K562 (cell line): ENCODE data around the gene ARHGEF10L. TPM values are rescaled to one million over a fixed set of nuclear protein-coding genes. Genes with fewer than 3 reads are reported as not detected.

Experiments used
- ARID1B ChIP-seq: fragments of 450-650 bp; IDR thresholded peaks from 2 replicates; pipeline ENCODE4 v1.6.1; 2016; ENCODE audit warnings: antibody characterized with exemption, mild to moderate bottlenecking, inconsistent platforms
- EP400 ChIP-seq: fragments of 450-650 bp; IDR thresholded peaks from 2 replicates; pipeline ENCODE4 v1.6.1; 2017; ENCODE audit warnings: antibody characterized with exemption, mild to moderate bottlenecking, moderate library complexity
- ETV1 ChIP-seq: fragments of 450-650 bp; conservative IDR thresholded peaks from 2 replicates; pipeline ENCODE4 v1.6.1; 2016; ENCODE audit warnings: missing genetic modification characterization, control low read depth, low read depth, missing compliant biosample characterization
- ETV6 ChIP-seq, 3 experiments: fragments of 150-350 bp in 1 of 3; sonication (generic) in 1 of 3; formaldehyde crosslinking in 1 of 3; IDR thresholded peaks; 2 replicates each; pipeline versions ENCODE4 v1.6.1 to v1.8.0; 2014 to 2022; ENCODE audit warnings: borderline replicate concordance in 2 of 3, low read depth in 2 of 3, antibody characterized with exemption in 1 of 3, low read length in 1 of 3, mild to moderate bottlenecking in 1 of 3, missing genetic modification reagents in 1 of 3
- FOXA1 ChIP-seq: fragments of 450-650 bp; IDR thresholded peaks from 2 replicates; pipeline ENCODE4 v1.6.1; 2016; ENCODE audit warnings: mild to moderate bottlenecking, borderline replicate concordance
- HES1 ChIP-seq: fragments of 450-650 bp; IDR thresholded peaks from 2 replicates; pipeline ENCODE4 v1.6.1; 2016; ENCODE audit warnings: low read depth, mild to moderate bottlenecking, moderate library complexity
- MAFG ChIP-seq: fragments of 450-650 bp; conservative IDR thresholded peaks from 2 replicates; pipeline ENCODE4 v1.6.1; 2016; ENCODE audit warnings: missing genetic modification characterization, missing compliant biosample characterization
- MIER1 ChIP-seq: fragments of 450-650 bp; IDR thresholded peaks from 2 replicates; pipeline ENCODE4 v1.6.1; 2016; ENCODE audit warnings: antibody characterized with exemption, mild to moderate bottlenecking, low read depth
- MXD1 ChIP-seq: fragments of 250-450 bp; sonication (Bioruptor Pico); IDR thresholded peaks from 2 replicates; pipeline ENCODE4 v1.8.0; 2021; ENCODE audit warnings: borderline replicate concordance, mild to moderate bottlenecking, moderate library complexity; ENCODE audit not compliant: poor library complexity, severe bottlenecking
- PTBP1 ChIP-seq: fragments of 200-400 bp; formaldehyde crosslinking; IDR thresholded peaks from 2 replicates; pipeline ENCODE4 v1.6.1; 2017; ENCODE audit warnings: low read depth, low read length
- TBP ChIP-seq: optimal IDR thresholded peaks from 2 replicates; pipeline ENCODE3; 2011; ENCODE audit warnings: low read depth, low read length, improper control_type of control experiment
- ZKSCAN1 ChIP-seq: fragments of 150-350 bp; IDR thresholded peaks from 2 replicates; pipeline ENCODE4 v1.6.1; 2016; ENCODE audit warnings: low read depth, low read length
- ZNF384 ChIP-seq: IDR thresholded peaks from 2 replicates; pipeline ENCODE4 v1.6.1; 2012; ENCODE audit warnings: low read depth, low read length, improper control_type of control experiment
- ZNF436 ChIP-seq: fragments of 250-450, 450-650 bp; sonication (Bioruptor Pico); formaldehyde crosslinking; IDR thresholded peaks from 2 replicates; pipeline ENCODE4 v1.7.0; 2020; ENCODE audit warnings: mild to moderate bottlenecking
- ZZZ3 ChIP-seq: fragments of 450-650 bp; IDR thresholded peaks from 2 replicates; pipeline ENCODE4 v1.6.1; 2016; ENCODE audit warnings: antibody characterized with exemption, mild to moderate bottlenecking, moderate library complexity
- polyA plus RNA-seq, 8 experiments: library from polyadenylated mRNA; depleted of rRNA in 4 of 8; stranded (reverse) in 5 of 8; unstranded in 3 of 8; fragments of >200 nt; fragmentation: Nextera tagmentation in 2 of 8; fragmentation: Illumina TruSeq in 1 of 8; extraction: Ambion mirVana in 2 of 8; extraction: Trizol in 1 of 8; gene quantifications; 2 replicates each; pipeline versions ENCODE4 v1.2.1 to v1.2.3, GENCODE V29; 2011 to 2014; ENCODE audit warnings: inconsistent platforms in 1 of 8, missing spikeins in 1 of 8
- total RNA-seq, 7 experiments: library from RNA; depleted of rRNA in 6 of 7; stranded (reverse); fragments of >200 nt in 6 of 7; fragmentation: Illumina TruSeq in 2 of 7; extraction: Trizol in 2 of 7; gene quantifications; 2 replicates each; pipeline versions ENCODE4 v1.2.1 to v1.2.3, GENCODE V29; 2011 to 2021; ENCODE audit warnings: low replicate concordance in 1 of 7
- TF ChIP-seq, protein P1 (sequence below): sonication (generic); formaldehyde crosslinking; IDR thresholded peaks from 2 replicates; pipeline ENCODE4 v1.8.0; 2022; ENCODE audit warnings: mild to moderate bottlenecking, missing genetic modification reagents
- TF ChIP-seq, protein P2 (sequence below): IDR thresholded peaks from 2 replicates; pipeline ENCODE4 v1.6.1; 2014; ENCODE audit warnings: antibody characterized with exemption
- TF ChIP-seq, protein P3 (sequence below): fragments of 450-650 bp; IDR thresholded peaks from 2 replicates; pipeline ENCODE4 v1.6.1; 2016; ENCODE audit warnings: mild to moderate bottlenecking

The ARHGEF10L gene
- total and polyA plus RNA-seq, 9 of the 15 experiments (the other 6 are each of a cell fraction or from before 2014, with no cell fraction given), result 0.09 to 0.13 TPM; not detected in 7

- TF ChIP-seq, protein P1, sequence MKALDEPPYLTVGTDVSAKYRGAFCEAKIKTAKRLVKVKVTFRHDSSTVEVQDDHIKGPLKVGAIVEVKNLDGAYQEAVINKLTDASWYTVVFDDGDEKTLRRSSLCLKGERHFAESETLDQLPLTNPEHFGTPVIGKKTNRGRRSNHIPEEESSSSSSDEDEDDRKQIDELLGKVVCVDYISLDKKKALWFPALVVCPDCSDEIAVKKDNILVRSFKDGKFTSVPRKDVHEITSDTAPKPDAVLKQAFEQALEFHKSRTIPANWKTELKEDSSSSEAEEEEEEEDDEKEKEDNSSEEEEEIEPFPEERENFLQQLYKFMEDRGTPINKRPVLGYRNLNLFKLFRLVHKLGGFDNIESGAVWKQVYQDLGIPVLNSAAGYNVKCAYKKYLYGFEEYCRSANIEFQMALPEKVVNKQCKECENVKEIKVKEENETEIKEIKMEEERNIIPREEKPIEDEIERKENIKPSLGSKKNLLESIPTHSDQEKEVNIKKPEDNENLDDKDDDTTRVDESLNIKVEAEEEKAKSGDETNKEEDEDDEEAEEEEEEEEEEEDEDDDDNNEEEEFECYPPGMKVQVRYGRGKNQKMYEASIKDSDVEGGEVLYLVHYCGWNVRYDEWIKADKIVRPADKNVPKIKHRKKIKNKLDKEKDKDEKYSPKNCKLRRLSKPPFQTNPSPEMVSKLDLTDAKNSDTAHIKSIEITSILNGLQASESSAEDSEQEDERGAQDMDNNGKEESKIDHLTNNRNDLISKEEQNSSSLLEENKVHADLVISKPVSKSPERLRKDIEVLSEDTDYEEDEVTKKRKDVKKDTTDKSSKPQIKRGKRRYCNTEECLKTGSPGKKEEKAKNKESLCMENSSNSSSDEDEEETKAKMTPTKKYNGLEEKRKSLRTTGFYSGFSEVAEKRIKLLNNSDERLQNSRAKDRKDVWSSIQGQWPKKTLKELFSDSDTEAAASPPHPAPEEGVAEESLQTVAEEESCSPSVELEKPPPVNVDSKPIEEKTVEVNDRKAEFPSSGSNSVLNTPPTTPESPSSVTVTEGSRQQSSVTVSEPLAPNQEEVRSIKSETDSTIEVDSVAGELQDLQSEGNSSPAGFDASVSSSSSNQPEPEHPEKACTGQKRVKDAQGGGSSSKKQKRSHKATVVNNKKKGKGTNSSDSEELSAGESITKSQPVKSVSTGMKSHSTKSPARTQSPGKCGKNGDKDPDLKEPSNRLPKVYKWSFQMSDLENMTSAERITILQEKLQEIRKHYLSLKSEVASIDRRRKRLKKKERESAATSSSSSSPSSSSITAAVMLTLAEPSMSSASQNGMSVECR (CRISPR knock-in tag), result no peak
- TF ChIP-seq, protein P2, sequence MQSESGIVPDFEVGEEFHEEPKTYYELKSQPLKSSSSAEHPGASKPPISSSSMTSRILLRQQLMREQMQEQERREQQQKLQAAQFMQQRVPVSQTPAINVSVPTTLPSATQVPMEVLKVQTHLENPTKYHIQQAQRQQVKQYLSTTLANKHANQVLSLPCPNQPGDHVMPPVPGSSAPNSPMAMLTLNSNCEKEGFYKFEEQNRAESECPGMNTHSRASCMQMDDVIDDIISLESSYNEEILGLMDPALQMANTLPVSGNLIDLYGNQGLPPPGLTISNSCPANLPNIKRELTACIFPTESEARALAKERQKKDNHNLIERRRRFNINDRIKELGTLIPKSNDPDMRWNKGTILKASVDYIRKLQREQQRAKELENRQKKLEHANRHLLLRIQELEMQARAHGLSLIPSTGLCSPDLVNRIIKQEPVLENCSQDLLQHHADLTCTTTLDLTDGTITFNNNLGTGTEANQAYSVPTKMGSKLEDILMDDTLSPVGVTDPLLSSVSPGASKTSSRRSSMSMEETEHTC, result no peak
- TF ChIP-seq ZZZ3 (no peak), MXD1 (CRISPR knock-in tag) (no peak), EP400 (no peak), ZNF436 (CRISPR knock-in tag) (peak; percentile 96), MIER1 (peak; percentile 65; the same call in 1 of the 2 replicates), TBP (no peak), HES1 (no peak), ZKSCAN1 (0 out of 2 replicates have a peak, but pooled peaks have one; percentile 20), ETV6 (IDR thresholded peaks at IDR 0.05; ENCODE audit: borderline replicate concordance in 1 of 2, low read depth in 2 of 2, low read length in 1 of 2) (no peak; a peak in 1 of 4 replicates), ETV6 (CRISPR knock-in tag; IDR thresholded peaks at IDR 0.05; ENCODE audit: borderline replicate concordance) (no peak), MAFG (tag) (peak; percentile 80), ETV1 (tag) (peak; percentile 59; the same call in 1 of the 2 replicates), FOXA1 (no peak), PTBP1 (peak; percentile 94), ARID1B (peak; percentile 62), ZNF384 (peak; percentile 57)
- TF ChIP-seq, protein P3, sequence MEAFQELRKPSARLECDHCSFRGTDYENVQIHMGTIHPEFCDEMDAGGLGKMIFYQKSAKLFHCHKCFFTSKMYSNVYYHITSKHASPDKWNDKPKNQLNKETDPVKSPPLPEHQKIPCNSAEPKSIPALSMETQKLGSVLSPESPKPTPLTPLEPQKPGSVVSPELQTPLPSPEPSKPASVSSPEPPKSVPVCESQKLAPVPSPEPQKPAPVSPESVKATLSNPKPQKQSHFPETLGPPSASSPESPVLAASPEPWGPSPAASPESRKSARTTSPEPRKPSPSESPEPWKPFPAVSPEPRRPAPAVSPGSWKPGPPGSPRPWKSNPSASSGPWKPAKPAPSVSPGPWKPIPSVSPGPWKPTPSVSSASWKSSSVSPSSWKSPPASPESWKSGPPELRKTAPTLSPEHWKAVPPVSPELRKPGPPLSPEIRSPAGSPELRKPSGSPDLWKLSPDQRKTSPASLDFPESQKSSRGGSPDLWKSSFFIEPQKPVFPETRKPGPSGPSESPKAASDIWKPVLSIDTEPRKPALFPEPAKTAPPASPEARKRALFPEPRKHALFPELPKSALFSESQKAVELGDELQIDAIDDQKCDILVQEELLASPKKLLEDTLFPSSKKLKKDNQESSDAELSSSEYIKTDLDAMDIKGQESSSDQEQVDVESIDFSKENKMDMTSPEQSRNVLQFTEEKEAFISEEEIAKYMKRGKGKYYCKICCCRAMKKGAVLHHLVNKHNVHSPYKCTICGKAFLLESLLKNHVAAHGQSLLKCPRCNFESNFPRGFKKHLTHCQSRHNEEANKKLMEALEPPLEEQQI, result 0 out of 2 replicates have a peak, but pooled peaks have one; percentile 61
Measured at GRCh38 chr1:17494114-17494729, 45.3 kb upstream of the ARHGEF10L start (continued).
